GM18951 (cell line): Measurements from ENCODE around the gene MAPK13.

Experiments used
- POLR2A ChIP-seq: IDR thresholded peaks from 4 replicates; pipeline ENCODE4 v1.6.1; 2011; ENCODE audit warnings: mild to moderate bottlenecking; ENCODE audit not compliant: insufficient read length, insufficient read depth; ENCODE audit errors: extremely low read depth
- in situ Hi-C: fragments of 300-500 bp; cut with MboI; formaldehyde crosslinking; loops from one replicate; pipeline ENCODE4 v1.12.0; 2022; ENCODE audit warnings: low sequenced_read_pairs, mixed read lengths, inconsistent platforms; ENCODE audit not compliant: unreplicated experiment

MAPK13 gene

DNA sequence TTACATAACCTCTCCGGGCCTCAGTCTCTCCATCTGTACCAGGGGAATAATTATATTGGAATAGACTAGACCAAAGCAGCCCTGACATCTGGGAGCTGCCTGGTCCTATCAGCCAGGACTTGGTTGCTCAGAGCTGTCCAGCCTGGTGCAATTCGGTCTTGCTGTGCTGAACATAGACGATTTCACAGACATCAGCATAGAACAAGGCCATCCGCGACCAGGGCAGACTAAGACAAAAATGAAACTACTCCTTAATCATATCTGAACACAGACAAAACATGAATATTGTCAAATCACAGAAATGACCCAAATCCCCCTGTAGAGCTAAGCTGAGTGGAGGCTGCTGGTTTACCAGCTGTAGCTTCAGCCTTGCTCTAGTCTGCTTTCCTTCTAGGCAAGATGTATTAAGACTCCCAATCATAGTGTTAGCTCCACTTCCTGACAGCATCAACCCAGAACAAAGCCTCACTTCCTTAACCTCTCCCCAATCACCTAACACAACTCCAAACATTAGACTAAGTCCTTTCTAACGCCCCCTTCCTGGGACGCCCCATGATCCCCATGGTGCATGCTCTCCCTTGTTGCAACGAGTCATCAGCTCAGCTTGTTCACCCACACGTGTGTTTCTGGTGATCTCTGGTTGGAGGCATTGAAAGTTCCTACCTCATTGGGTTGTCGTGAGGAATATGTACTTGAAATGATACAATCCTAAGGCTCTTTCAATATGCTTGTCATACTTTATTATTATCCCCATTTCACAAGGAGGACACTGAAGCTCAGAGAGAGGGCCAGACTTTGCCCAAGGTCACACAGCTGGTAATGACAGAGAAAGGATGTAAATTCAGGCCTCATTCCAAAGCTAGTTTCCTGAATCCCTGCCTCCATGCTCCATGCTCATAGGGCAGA, 3.5 kb upstream of the MAPK13 start:
- no peak for TF ChIP-seq POLR2A
- in situ Hi-C loops: loop anchor here (10.0 kb wide), 1 partner anchor 68 kb away; the partner anchor contains the start of gene BRPF3

GRCh38 chr6:36127462-36128016, 2.8 kb upstream of the MAPK13 start:
- in situ Hi-C loops: loop anchor here (10.0 kb wide), 1 partner anchor 67 kb away; the partner anchor contains the start of gene BRPF3
- no peak for TF ChIP-seq POLR2A

DNA sequence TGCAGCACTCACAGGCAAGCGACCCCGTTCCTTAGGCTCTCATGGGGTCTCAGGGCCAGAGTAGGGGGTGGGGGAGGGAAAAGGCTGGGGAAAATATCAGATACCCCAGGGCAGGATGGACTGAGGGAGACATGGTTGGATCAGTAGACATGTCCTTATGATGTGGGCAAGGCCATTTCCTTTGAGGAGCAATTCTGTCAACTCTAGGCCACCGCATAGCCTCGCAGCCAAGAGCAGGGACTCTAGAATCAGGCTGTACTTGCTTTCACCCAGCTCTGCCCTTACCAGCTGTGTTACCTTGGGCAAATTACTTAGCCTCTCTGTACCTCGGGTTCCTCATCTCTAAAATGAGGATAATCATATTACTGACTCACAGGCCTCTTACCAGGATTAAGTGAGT, 2.2 kb upstream of the MAPK13 start:
- no peak for TF ChIP-seq POLR2A
- in situ Hi-C loops: loop anchor here (10.0 kb wide), 1 partner anchor 67 kb away; the partner anchor contains the start of gene BRPF3

DNA sequence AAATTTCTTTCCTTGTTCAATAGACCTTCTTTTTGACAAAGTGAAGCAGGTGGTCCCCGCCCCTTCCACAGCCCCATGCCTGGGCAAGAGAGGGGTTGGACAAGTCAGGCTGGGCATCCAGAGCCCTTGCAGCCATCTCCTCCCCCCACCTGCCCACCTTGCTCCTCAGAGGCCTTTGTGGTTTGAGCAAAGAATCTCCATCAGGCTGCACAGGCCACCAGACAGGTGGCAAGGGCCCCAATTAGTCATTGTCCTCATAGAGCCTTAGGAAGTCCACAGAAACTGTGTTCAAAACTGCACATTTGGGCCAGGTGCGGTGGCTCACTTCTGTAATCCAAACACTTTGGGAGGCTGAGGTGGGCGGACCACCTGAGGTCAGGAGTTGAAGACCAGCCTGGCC, 1.5 kb upstream of the MAPK13 start:
- in situ Hi-C loops: loop anchor here (10.0 kb wide), 1 partner anchor 66 kb away; the partner anchor contains the start of gene BRPF3
- TF ChIP-seq POLR2A: no peak

DNA sequence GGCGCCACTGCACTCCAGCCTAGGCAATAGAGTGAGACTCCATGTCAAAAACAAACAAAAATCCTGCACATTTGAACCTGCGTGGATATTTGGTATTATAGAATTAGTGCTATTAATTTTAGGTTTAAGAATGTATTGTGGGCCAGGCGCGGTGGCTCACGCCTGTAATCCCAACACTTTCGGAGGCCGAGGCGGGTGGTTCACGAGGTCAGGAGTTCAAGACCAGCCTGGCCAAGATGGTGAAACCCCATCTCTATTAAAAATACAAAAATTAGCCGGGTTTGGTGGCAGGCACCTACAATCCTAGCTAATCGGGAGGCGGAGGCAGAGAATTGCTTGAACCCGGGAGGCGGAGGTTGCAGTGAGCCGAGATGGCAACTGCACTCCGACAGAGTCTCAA, 979 bp upstream of the MAPK13 start:
- in situ Hi-C loops: loop anchor here (10.0 kb wide), 1 partner anchor 65 kb away; the partner anchor contains the start of gene BRPF3

GRCh38 chr6:36130667-36131510, 576 bp downstream of the MAPK13 start:
- TF ChIP-seq POLR2A: no peak
- in situ Hi-C loops: no loop called here

GRCh38 chr6:36131511-36132245, 1.4 kb downstream of the MAPK13 start:
- no peak for TF ChIP-seq POLR2A
- in situ Hi-C loops: no loop called here

DNA sequence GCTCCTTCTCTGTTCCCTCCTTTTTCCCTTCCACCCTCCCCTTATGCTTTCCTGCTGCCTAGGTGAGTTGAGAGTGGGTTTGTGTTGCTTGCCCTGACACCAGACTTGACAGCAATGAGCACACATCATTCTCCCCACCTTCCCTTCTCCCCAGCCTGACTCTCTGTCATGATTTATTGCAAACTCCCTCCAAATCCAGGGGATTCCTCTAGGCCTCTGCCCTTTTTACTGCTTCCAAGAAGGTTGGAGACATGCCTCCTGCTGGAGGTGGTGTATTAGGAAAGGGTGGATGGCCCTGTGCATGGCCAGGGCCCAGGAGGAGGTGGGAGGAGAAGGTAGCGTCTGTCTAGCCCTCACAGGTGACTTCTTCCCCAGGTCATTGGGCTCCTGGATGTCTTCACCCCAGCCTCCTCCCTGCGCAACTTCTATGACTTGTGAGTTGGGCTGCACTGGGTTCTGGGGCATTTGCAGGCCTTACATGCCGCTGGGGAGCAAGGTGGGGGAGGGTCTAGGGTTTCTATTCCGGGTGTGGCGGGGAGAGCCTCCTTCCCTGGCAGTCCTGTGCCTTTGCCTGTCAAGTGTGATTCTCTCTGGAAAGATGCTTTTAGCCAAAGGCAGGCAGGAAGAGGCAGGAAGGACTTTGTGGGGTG, 2.1 kb downstream of the MAPK13 start:
- in situ Hi-C loops: no loop called here
- TF ChIP-seq POLR2A: no peak

GRCh38 chr6:36133148-36133547, 2.8 kb downstream of the MAPK13 start:
- in situ Hi-C loops: no loop called here
- TF ChIP-seq POLR2A: no peak

DNA sequence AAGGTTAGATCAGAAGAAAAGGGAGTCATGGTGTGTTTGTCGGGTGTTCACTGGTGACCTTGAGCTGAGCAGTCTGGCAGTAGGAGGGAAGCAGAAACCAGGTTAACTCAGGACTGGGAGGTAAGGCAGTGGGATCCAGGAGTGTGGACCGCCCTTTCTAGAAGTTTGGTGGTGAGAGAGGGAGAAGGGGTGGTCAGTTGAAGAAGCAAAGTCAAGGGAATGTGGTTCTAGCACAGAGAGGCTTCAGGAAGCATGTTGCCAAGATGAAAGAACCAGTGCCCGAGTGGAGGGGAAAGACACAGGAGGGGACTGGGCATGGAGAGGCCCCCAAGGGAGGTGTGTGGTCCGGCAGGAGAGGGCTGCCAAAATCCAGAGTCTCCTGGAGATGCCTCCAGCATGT, 3.6 kb downstream of the MAPK13 start:
- in situ Hi-C loops: no loop called here
- no peak for TF ChIP-seq POLR2A

DNA sequence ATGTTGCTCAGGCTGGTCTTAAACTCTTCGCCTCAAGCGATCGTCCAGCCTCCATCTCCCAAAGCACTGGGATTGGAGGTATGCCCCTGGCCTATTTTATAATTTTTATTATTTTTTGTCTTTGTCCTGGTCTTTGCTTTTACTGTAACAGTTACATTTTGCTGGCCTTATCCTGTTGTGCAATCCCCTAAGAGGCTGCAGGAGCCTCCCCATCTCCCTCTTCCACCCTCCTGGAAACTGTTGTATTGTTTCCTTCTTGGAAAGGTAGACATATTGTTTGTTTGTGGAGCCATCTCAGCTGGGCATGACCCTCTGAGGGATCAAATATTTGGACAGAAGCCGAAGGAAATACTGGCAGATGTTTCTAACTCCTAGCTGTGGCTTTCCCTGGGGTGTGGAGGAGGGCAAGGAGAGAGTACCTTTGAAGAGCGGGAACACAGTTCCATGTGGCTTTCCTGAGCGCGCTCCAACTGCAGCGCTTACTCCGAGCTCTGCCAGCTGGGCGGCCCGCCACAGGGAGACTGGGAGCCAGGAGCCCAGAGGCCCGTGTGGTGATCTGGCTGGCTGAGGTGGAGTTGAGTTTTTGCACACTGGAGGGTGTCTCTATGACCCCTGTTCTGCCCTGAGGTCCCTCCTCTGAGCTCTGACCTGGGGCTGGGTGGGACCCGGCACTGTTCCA, 4.9 kb downstream of the MAPK13 start:
- in situ Hi-C loops: loop anchor here (5.0 kb wide), 1 partner anchor 37 kb away; no protein-coding TSS in a partner anchor
- TF ChIP-seq POLR2A: no peak
